NOMO-1 treated with dmso at 0.1 percent for 144 hours (cell line): Measurements from ENCODE around the gene MRPS12.
"Not testable (repeated sequence)": the region's sequence is repeated elsewhere in the genome, so short reads cannot be mapped to it uniquely, and the experiment has no call there.

Experiments
- DNase-seq: peaks from one replicate; lab custom pipeline; 2025; ENCODE audit not compliant: unreplicated experiment; lab: John Stamatoyannopoulos, UW

Gene MRPS12

DNA sequence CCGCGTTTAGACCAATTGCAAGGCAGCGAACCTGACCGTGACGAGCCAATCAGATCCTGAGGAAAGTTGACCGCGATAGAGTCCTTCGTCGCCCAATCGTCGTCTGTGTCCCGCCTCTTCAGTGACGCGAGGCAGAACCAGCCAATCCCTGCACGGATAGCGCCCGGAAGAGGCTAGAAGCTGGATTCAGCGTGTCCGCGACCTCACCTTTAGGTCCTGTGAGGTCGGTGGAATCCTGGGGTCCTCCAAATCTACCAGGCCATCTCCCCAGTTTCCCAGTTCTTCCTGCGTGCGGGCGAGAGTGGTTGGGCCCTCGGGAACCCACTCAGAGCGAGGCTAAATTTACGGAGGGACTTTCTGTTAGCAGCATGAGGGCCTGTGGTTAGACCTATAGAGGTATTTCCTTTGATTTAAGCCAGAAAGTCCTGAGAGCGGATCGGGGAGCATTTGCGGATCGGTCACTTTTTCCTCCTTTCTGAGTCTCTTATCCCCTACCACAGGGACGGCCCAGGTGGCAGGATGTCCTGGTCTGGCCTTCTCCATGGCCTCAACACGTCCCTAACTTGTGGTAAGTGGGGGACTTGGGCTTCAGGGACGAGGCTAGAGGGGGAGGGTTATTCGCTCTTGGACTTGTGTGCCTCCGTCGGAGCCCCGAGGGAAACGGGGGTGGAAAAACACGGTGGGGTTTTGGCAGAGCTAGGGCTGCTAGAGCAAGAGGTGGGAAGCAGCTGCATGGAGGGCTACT, at the start of gene MRPS12:
Gene MRPS12 (plus strand): TSS at position 169 of the 745 bp plus-strand sequence. CDS start 351 bp downstream, at position 520.
- DNase-seq = peak; percentile 96

DNA sequence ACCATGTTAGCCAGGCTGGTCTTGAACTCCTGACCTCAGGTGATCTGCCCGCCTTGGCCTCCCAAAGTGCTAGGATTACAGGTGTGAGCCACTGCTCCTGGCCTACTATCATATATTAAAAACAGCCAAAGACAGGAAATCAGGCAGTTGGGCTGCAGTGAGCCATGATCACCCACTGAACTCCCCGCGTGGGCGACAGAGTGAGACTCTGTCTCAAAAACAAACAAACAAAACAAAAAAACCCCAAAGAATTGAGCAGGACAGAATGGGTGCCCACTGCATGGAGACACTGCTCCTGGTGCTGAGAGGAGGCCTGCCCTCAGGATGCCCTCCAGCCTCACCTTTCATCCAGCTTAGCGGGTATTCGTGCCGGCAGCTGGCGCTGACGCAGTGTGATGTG, 47.5 kb upstream of the MRPS12 start:
- DNase-seq = no peak

DNA sequence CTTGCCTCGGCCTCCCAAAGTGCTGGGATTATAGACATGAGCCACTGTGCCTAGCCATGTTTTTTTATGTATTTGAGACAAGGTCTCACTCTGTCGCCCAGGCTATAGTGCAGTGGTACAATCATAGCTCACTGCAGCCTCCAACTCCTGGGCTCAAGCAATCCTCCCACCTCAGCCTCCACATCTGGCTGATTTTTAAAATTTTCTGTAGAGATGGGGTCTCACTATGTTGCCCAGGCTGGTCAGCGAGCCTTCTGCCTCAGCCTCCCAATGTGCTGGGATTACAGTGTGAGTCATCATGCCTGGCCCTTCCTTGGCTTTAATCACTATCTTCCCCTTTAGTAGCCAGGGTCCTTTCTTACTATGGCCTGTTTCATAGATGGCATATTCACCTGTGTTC, 46.1 kb upstream of the MRPS12 start:
- DNase-seq = not testable (repeated sequence)

GRCh38 chr19:38888876-38889275, 41.9 kb upstream of the MRPS12 start:
- no peak for DNase-seq

GRCh38 chr19:38889803-38890202, 40.9 kb upstream of the MRPS12 start:
- no peak for DNase-seq

DNA sequence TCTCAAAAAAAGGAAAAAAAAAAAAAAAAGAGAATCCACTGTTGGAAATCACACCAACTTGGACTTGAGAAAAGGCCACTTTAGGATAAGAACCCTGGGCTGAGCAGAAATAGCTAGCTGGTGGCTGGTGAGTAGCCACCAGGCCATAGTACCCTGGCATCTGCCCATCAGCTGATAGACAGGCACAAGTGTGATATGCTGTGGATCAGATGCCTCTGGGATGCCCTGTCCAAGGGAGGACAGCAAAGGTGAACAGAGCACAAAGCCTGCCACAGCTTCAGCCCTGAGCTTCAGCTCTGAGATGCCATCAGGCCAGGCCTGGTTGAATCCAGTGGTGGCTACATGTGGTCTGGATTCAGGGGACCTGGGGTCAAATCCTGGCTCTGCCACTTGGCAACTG, 40.1 kb upstream of the MRPS12 start:
- no peak for DNase-seq

- DNase-seq = no peak
Observed at GRCh38 chr19:38891771-38892170, 39.0 kb upstream of the MRPS12 start.

DNA sequence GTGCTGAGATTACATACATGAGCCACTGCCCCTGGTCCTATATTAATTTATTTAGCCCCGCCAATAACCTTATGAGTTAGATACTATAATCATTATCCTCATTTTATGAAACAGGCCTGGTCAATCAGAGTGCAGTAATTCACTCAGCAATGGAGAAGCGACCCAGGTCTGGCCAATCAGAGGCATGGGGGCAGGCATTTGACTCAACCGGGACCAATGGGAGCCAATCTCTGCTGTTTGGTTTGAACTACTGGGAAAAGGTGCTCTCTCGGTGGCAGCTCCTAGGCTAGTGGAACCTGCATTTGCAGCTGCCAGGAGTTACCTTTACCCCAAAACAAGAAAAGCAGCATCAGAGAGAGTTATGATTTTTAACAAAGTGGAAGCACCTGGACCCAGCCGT, 37.9 kb upstream of the MRPS12 start:
- no peak for DNase-seq

GRCh38 chr19:38893341-38893771, 37.4 kb upstream of the MRPS12 start:
- DNase-seq = no peak

GRCh38 chr19:38894968-38895367, 35.8 kb upstream of the MRPS12 start:
- no peak for DNase-seq

DNA sequence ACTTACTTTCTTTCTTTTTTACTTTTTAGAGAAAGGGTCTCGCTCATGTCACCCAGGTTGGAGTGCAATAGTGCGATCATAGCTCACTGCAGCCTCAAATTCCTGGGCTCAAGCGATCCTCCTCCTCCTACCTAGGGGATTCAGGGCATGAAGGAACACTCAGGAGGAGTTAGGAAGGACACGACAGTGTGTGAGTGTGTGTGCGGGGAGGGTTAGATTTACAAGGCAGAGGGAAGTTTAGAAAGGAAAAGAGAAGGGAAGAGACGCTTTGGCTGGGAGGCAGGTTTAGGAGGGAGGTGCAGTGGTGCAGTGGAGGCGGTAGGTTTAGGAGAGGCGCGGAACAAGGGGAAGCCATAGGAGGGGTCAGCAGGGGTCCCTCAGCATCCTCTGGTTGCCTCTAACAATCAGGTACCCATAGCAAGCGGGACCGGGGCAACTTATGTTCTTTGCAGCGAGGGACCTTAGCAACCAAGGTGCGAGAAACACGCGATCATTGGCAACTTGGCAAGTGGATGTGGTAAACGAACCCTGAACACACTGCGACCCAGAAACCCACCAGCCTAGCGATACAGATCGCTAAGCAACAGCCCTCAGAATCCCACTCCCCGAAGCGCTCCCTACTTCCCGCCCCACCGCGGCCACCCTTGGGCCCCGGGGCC, 31.8 kb upstream of the MRPS12 start:
- DNase-seq = no peak

DNA sequence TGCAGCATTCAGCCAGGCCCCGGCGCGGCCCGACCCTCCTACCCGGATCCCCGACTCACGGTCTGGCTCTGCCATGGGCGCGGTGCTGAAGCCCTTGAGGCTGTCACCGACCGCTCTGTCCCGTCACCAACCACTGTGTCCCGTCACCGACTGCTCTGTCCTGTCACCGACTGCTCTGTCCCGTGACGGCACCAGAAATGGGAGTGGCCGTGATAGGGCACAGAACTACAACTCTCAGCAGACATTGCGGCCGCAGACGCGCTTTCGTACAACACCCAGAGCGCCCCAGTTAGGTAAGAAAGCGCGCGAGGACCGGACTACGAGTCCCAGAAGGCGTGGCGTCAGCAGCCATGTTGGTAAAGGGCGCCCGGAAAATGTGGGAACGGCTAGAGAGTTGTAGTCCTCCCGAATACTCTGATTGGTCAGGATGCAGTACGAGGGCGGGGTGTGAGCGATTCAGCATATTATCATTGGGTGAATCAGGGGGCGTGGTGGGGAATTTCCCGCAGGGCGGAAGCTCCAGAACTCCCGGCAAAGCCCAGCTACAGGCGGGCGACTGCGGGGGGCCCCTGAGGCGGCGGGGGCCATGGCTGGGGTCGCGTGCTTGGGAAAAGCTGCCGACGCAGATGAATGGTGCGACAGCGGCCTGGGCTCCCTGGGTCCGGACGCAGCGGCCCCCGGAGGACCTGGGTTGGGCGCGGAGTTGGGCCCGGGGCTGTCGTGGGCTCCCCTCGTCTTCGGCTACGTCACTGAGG, 31.1 kb upstream of the MRPS12 start, which contains the start of the genes NFKBIB and SIRT2:
Gene NFKBIB (plus strand): TSS at position 523 of the 755 bp plus-strand sequence. CDS start 64 bp downstream, at position 587.
Gene SIRT2 (minus strand): TSS at position 172 of the 755 bp plus-strand sequence. CDS start 97 bp downstream, at position 75.
- DNase-seq = peak; percentile 99

DNA sequence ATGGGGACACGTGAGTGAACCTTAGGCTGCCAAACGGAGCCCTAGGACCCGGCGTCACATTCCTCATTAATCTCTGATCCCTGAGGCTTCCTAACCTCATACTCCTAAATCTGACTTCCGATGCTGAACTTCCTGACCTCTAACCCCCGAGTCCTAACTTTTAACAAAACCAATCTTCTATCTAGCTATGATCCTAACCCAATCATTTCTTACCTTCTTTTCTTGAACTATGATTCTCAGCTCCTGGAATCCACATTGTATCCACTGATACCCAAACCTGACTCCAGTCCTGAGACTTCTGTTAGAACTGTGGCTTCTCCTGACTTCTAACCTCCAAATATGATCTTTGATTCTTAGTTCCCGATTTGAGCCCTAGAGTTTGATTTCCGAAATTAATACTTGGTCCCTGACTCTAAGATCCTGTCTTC, 30.5 kb upstream of the MRPS12 start:
- DNase-seq = no peak

DNA sequence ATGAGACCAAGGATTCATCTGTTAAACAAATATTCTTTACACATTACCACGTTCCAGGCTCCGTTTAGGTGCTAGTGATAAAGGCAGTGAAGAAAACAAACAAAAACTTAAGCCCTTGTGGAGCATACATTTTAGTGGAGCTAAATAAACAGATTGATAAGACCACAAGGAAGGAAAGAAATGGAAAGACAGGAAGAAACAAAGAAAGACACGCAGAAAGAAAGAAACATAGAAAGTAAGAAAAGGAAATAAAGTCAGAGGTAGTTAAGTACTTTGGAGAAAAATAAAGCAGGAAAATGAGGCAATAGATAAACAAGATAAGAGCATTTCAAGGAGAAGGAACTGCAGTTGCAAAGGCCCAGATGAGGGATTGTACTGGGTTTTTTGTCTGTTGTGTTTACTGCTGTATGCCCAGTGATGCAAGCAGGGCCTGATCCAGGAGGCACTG, 30.0 kb upstream of the MRPS12 start:
- DNase-seq = no peak

DNA sequence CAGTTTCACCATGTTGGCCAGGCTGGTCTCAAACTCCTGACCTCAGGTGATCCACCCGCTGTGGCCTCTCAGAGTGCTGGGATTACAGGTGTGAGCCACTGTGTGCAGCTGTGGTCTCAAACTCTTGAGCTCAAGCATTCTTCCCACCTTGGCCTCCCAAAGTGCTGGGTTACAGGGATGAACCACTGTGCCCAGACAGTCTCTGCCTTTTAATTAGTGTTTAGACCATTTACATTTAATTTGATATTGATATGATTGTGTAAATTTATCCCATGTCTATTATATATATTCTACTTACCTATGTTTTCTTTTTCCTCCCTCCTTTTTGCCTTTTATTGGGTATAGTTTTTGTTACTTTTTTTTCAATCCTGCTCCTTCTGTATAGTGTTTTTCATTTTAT, 29.1 kb upstream of the MRPS12 start:
- no peak for DNase-seq

DNA sequence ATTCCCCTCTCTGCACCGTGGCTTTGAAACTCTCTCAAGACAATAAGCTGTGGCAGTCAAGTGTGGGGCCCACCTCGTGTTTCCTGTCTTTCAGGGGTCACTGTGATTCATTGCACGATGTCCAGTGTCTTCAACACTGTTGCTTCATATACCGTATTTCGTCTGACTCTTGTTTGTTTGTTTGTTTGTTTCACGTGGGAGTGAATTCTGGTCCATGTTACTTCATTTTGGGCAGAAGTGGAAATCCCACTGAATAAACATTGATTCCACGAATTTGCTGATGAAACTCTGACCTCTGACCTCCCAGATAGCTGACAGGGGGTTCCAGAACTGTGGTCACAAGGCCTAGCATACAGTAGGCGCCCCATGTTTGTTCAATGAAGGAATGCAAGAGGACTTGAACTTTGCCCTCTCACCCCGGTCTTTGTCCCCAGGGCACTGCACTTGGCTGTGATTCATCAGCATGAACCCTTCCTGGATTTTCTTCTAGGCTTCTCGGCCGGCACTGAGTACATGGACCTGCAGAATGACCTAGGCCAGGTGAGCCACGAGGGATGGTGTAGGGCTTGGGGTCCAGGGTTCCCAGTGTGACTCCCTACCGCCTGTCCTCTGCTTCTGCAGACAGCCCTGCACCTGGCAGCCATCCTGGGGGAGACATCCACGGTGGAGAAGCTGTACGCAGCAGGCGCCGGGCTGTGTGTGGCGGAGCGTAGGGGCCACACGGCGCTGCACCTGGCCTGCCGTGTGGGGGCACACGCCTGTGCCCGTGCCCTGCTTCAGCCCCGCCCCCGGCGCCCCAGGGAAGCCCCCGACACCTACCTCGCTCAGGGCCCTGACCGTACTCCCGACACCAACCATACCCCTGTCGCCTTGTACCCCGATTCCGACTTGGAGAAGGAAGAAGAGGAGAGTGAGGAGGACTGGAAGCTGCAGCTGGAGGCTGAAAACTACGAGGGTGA, 25.9 kb upstream of the MRPS12 start:
- DNase-seq = no peak

- no peak for DNase-seq
Observed at GRCh38 chr19:38905620-38906019, 25.1 kb upstream of the MRPS12 start.

GRCh38 chr19:38907227-38907626, 23.5 kb upstream of the MRPS12 start:
- DNase-seq = no peak

GRCh38 chr19:38907670-38908069, 23.1 kb upstream of the MRPS12 start:
- DNase-seq = no peak

GRCh38 chr19:38908911-38909310, 21.8 kb upstream of the MRPS12 start:
- no peak for DNase-seq
